ENCODE data around the gene EEA1.

DNA sequence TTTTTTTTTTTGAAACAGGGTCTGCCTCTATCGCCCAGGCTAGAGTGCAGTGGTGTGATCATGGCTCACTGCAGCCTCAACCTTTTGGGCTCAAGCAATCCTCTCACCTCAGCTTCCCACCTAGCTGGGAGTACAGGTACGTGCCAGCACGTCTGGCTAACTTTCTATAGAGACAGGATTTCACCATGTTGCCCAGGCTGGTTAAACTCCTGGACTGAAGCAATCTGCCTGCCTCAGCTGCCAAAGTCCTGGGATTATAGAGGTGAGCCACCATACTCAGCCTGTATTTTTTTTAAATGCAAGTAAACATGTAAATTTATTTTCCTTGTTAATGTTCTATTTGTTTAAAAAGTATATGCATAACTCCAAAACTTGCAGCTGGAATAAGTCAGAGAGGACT is 80.4 kb downstream of the EEA1 start:
- TF ChIP-seq, protein P1, sequence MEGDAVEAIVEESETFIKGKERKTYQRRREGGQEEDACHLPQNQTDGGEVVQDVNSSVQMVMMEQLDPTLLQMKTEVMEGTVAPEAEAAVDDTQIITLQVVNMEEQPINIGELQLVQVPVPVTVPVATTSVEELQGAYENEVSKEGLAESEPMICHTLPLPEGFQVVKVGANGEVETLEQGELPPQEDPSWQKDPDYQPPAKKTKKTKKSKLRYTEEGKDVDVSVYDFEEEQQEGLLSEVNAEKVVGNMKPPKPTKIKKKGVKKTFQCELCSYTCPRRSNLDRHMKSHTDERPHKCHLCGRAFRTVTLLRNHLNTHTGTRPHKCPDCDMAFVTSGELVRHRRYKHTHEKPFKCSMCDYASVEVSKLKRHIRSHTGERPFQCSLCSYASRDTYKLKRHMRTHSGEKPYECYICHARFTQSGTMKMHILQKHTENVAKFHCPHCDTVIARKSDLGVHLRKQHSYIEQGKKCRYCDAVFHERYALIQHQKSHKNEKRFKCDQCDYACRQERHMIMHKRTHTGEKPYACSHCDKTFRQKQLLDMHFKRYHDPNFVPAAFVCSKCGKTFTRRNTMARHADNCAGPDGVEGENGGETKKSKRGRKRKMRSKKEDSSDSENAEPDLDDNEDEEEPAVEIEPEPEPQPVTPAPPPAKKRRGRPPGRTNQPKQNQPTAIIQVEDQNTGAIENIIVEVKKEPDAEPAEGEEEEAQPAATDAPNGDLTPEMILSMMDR (IDR thresholded peaks at IDR 0.05): no peak
- TF ChIP-seq POLR2AphosphoS5 (IDR thresholded peaks at IDR 0.05) (no peak), POLR2A (IDR thresholded peaks at IDR 0.05) (no peak)
